Osteocyte (in vitro differentiated cells): ENCODE data around the gene G6PC3. TPM values are rescaled to one million over a fixed set of nuclear protein-coding genes. Genes with fewer than 3 reads are reported as not detected.

Source experiments
- DNase-seq: peaks from one replicate; pipeline ENCODE4 v3.0.0; 2021; ENCODE audit warnings: mixed read lengths; ENCODE audit not compliant: unreplicated experiment; ENCODE audit errors: extremely low spot score
- H3K27ac Mint-ChIP-seq: one replicate; pipeline ENCODE4 v1.8.0; 2021; ENCODE audit warnings: mild to moderate bottlenecking, mixed read lengths; ENCODE audit not compliant: unreplicated experiment
- H3K27me3 Mint-ChIP-seq: one replicate; pipeline ENCODE4 v1.8.0; 2021; ENCODE audit warnings: mixed read lengths; ENCODE audit not compliant: unreplicated experiment
- H3K36me3 Mint-ChIP-seq: one replicate; pipeline ENCODE4 v1.8.0; 2021; ENCODE audit warnings: mixed read lengths; ENCODE audit not compliant: unreplicated experiment
- H3K4me1 Mint-ChIP-seq: one replicate; pipeline ENCODE4 v1.8.0; 2021; ENCODE audit warnings: mixed read lengths; ENCODE audit not compliant: unreplicated experiment
- H3K4me3 Mint-ChIP-seq: one replicate; pipeline ENCODE4 v1.8.0; 2021; ENCODE audit warnings: mild to moderate bottlenecking, moderate library complexity, mixed read lengths; ENCODE audit not compliant: unreplicated experiment
- H3K9me3 Mint-ChIP-seq: one replicate; pipeline ENCODE4 v1.8.0; 2021; ENCODE audit warnings: mixed read lengths; ENCODE audit not compliant: unreplicated experiment
- total RNA-seq: library from RNA; stranded (reverse); gene quantifications from 2 replicates; pipeline ENCODE4 v1.2.1, GENCODE V29; 2021
- TF ChIP-seq, protein P1 (sequence below): fragments of 200-600 bp; sonication (generic); IDR thresholded peaks from 2 replicates; pipeline ENCODE4 v1.5.0; 2021; ENCODE audit warnings: antibody characterized with exemption, mild to moderate bottlenecking, moderate library complexity

The G6PC3 gene
- total RNA-seq, 1 donor from 2014 or later, result 60.3 TPM

- no peak overlapping the region for H3K4me3 Mint-ChIP-seq
- TF ChIP-seq, protein P1, sequence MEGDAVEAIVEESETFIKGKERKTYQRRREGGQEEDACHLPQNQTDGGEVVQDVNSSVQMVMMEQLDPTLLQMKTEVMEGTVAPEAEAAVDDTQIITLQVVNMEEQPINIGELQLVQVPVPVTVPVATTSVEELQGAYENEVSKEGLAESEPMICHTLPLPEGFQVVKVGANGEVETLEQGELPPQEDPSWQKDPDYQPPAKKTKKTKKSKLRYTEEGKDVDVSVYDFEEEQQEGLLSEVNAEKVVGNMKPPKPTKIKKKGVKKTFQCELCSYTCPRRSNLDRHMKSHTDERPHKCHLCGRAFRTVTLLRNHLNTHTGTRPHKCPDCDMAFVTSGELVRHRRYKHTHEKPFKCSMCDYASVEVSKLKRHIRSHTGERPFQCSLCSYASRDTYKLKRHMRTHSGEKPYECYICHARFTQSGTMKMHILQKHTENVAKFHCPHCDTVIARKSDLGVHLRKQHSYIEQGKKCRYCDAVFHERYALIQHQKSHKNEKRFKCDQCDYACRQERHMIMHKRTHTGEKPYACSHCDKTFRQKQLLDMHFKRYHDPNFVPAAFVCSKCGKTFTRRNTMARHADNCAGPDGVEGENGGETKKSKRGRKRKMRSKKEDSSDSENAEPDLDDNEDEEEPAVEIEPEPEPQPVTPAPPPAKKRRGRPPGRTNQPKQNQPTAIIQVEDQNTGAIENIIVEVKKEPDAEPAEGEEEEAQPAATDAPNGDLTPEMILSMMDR, result peak; percentile 43
- peaks cover 21% of the 10 kb centered on the region for H3K4me1 Mint-ChIP-seq
- no peak overlapping the region for H3K27ac Mint-ChIP-seq
- DNase-seq, result no peak
- H3K27me3 Mint-ChIP-seq, result no peaks in the 10 kb centered on the region
- peaks cover 22% of the 10 kb centered on the region for H3K36me3 Mint-ChIP-seq
- no peaks in the 10 kb centered on the region for H3K9me3 Mint-ChIP-seq
Observed at GRCh38 chr17:44084131-44084538, 13.6 kb downstream of the G6PC3 start.

DNA sequence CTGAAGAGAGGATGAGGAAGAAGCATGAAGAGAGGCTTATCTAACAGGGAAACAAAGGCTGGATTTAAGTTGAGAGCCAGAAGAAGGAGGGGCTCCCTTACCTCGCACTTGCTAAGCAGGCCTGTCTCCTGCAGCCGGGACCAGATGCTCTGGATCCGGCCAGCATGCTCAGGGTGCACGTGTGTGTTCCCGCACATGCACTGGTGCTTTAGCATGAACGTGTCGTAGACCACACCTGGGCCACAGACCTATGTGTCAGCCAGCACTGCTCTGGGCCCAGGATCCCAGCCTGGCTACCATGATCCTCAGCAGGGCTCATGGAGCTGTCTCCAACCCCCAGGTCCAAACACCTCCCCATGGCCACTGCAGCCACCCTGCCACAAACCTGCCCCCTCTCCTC lies 14.4 kb downstream of the G6PC3 start:
- peak overlapping the region; percentile 10 for H3K27ac Mint-ChIP-seq
- no peak overlapping the region for H3K4me3 Mint-ChIP-seq
- TF ChIP-seq, protein P1, result no peak
- DNase-seq, result no peak
- peaks cover 21% of the 10 kb centered on the region for H3K4me1 Mint-ChIP-seq
- H3K27me3 Mint-ChIP-seq, result no peaks in the 10 kb centered on the region
- peaks cover 22% of the 10 kb centered on the region for H3K36me3 Mint-ChIP-seq
- no peaks in the 10 kb centered on the region for H3K9me3 Mint-ChIP-seq

- Mint-ChIP-seq H3K27me3 (no peaks in the 10 kb centered on the region), H3K4me1 (peaks cover 21% of the 10 kb centered on the region), H3K36me3 (peaks cover 17% of the 10 kb centered on the region), H3K4me3 (no peak overlapping the region), H3K9me3 (no peaks in the 10 kb centered on the region), H3K27ac (no peak overlapping the region)
- TF ChIP-seq, protein P1, result no peak
- DNase-seq, result no peak
Observed at GRCh38 chr17:44085908-44086307, 15.4 kb downstream of the G6PC3 start.

- TF ChIP-seq, protein P1, result no peak
- peaks cover 21% of the 10 kb centered on the region for H3K4me1 Mint-ChIP-seq
- DNase-seq, result no peak
- H3K9me3 Mint-ChIP-seq, result no peaks in the 10 kb centered on the region
- H3K36me3 Mint-ChIP-seq, result peaks cover 20% of the 10 kb centered on the region
- no peak overlapping the region for H3K4me3 Mint-ChIP-seq
- H3K27ac Mint-ChIP-seq, result peak overlapping the region; percentile 79
- H3K27me3 Mint-ChIP-seq, result no peaks in the 10 kb centered on the region
Observed at GRCh38 chr17:44086364-44087311, 16.1 kb downstream of the G6PC3 start.

DNA sequence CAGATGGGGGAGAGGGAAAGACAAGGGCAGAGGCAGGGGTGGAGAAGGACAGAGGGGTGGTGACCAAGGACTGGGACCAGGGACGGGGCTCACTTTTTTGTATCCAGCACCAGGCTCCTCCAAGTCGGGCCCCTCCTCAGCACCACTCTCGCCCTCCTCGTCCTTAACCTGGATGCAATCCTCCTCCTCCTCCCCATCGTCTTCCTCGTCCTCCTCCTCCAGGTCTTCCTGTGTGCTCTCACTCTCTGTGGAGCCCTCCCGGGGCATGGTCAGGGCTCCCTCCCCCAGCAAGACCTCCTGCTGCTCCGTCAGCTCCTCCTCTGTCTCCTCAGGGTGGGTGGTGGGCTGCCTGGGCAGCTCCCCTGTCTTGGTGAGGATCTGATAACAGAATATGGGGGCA lies 16.8 kb downstream of the G6PC3 start:
- no peak overlapping the region for H3K4me3 Mint-ChIP-seq
- no peak for DNase-seq

More for the DNA sequence above, 16.8 kb downstream of the G6PC3 start:
- H3K4me1 Mint-ChIP-seq, result peaks cover 21% of the 10 kb centered on the region
- H3K9me3 Mint-ChIP-seq, result no peaks in the 10 kb centered on the region
- peaks cover 22% of the 10 kb centered on the region for H3K36me3 Mint-ChIP-seq
- no peaks in the 10 kb centered on the region for H3K27me3 Mint-ChIP-seq
- peak overlapping the region; percentile 79 for H3K27ac Mint-ChIP-seq
- TF ChIP-seq, protein P1, result no peak
